Activated CD4-positive, CD25-positive, alpha-beta regulatory T cell treated with anti-CD3 and anti-CD28 coated beads, Interleukin-2, amount 50 U/mL, for 72 hours (primary cell): Measurements from ENCODE around the gene AADAT.
"Not testable (repeated sequence)": the region's sequence is repeated elsewhere in the genome, so short reads cannot be mapped to it uniquely, and the experiment has no call there.

ENCODE experiments used
- DNase-seq: peaks from one replicate; pipeline ENCODE4 v3.0.0; 2021

AADAT gene

GRCh38 chr4:170089668-170090351 lies at the start of gene AADAT:
AADAT (minus strand) TSS chr4:170089956; CDS start chr4:170089690, 266 bp downstream.
- peak; percentile 39 for DNase-seq

- DNase-seq = peak; percentile 62
Observed at GRCh38 chr4:170138580-170139194, 48.9 kb upstream of the AADAT start.

GRCh38 chr4:170137927-170138326 lies 48.2 kb upstream of the AADAT start:
- no peak for DNase-seq

- no peak for DNase-seq
Observed at GRCh38 chr4:170137466-170137865, 47.7 kb upstream of the AADAT start.

- DNase-seq = no peak
Observed at GRCh38 chr4:170134821-170135220, 45.1 kb upstream of the AADAT start.

- no peak for DNase-seq
Observed at GRCh38 chr4:170128219-170128804, 38.6 kb upstream of the AADAT start.

GRCh38 chr4:170127758-170128157 lies 38.0 kb upstream of the AADAT start:
- DNase-seq = no peak

GRCh38 chr4:170124406-170124805 lies 34.6 kb upstream of the AADAT start:
- DNase-seq = no peak

- no peak for DNase-seq
Observed at GRCh38 chr4:170122252-170122651, 32.5 kb upstream of the AADAT start.

- DNase-seq = no peak
Observed at GRCh38 chr4:170114636-170115035, 24.9 kb upstream of the AADAT start.

GRCh38 chr4:170114183-170114582 lies 24.4 kb upstream of the AADAT start:
- not testable (repeated sequence) for DNase-seq

- no peak for DNase-seq
Observed at GRCh38 chr4:170111546-170111945, 21.8 kb upstream of the AADAT start.

- DNase-seq = no peak
Observed at GRCh38 chr4:170111085-170111484, 21.3 kb upstream of the AADAT start.

GRCh38 chr4:170110285-170110672 lies 20.5 kb upstream of the AADAT start:
- DNase-seq = no peak

GRCh38 chr4:170109586-170110284 lies 20.0 kb upstream of the AADAT start:
- DNase-seq = no peak

- no peak for DNase-seq
Observed at GRCh38 chr4:170106900-170107299, 17.1 kb upstream of the AADAT start.

GRCh38 chr4:170102426-170102825 lies 12.7 kb upstream of the AADAT start:
- no peak for DNase-seq

- not testable (repeated sequence) for DNase-seq
Observed at GRCh38 chr4:170098171-170098570, 8.4 kb upstream of the AADAT start.

GRCh38 chr4:170097681-170098080 lies 7.9 kb upstream of the AADAT start:
- no peak for DNase-seq

- DNase-seq = no peak
Observed at GRCh38 chr4:170093973-170094535, 4.3 kb upstream of the AADAT start.

- peak; percentile 31 for DNase-seq
Observed at GRCh38 chr4:170091069-170091696, 1.4 kb upstream of the AADAT start.

- no peak for DNase-seq
Observed at GRCh38 chr4:170090352-170091052, 746 bp upstream of the AADAT start.
